GM12878 (cell line): Measurements from ENCODE around the gene NFE2L1. TPM values are rescaled to one million over a fixed set of nuclear protein-coding genes. Genes with fewer than 3 reads are reported as not detected.

Experiments used
- CHD2 ChIP-seq: IDR thresholded peaks from 2 replicates; pipeline ENCODE4 v1.6.1; 2011; ENCODE audit warnings: low read depth, low read length, improper control_type of control experiment, borderline replicate concordance
- CREB1 ChIP-seq: IDR thresholded peaks from 2 replicates; pipeline ENCODE4 v1.6.1; 2012; ENCODE audit warnings: low read depth, mild to moderate bottlenecking, inconsistent platforms
- FOS ChIP-seq: IDR thresholded peaks from 3 replicates; pipeline ENCODE4 v1.6.1; 2011; ENCODE audit warnings: borderline replicate concordance; ENCODE audit not compliant: insufficient read length; ENCODE audit errors: extremely low read depth
- IRF4 ChIP-seq: IDR thresholded peaks from 2 replicates; pipeline ENCODE4 v1.6.1; 2011; ENCODE audit warnings: low read depth, low read length
- LARP7 ChIP-seq: fragments of 450-650 bp; IDR thresholded peaks from 2 replicates; pipeline ENCODE4 v1.6.1; 2017; ENCODE audit warnings: mild to moderate bottlenecking
- MTA2 ChIP-seq: fragments of 450-650 bp; IDR thresholded peaks from 2 replicates; pipeline ENCODE4 v1.6.1; 2016; ENCODE audit warnings: low read depth, mild to moderate bottlenecking, moderate library complexity
- SPI1 ChIP-seq: IDR thresholded peaks from 2 replicates; pipeline ENCODE4 v1.6.1; 2011; ENCODE audit warnings: low read depth, mild to moderate bottlenecking, low read length, moderate library complexity, borderline replicate concordance; ENCODE audit not compliant: insufficient read depth
- TCF3 ChIP-seq: IDR thresholded peaks from 2 replicates; pipeline ENCODE4 v1.6.1; 2012; ENCODE audit warnings: low read depth, mild to moderate bottlenecking, low read length, borderline replicate concordance; ENCODE audit not compliant: insufficient read depth
- YY1 ChIP-seq: IDR thresholded peaks from 2 replicates; pipeline ENCODE4 v1.6.1; 2011; ENCODE audit warnings: low read depth, mild to moderate bottlenecking, low read length
- ZBTB4 ChIP-seq: fragments of 450-650 bp; formaldehyde crosslinking; IDR thresholded peaks from 2 replicates; pipeline ENCODE4 v1.4.0; 2022; ENCODE audit warnings: mild to moderate bottlenecking, moderate library complexity
- ZBTB40 ChIP-seq: fragments of 450-650 bp; IDR thresholded peaks from 2 replicates; pipeline ENCODE4 v1.6.1; 2016; ENCODE audit warnings: mild to moderate bottlenecking, moderate library complexity, borderline replicate concordance
- polyA plus RNA-seq, 11 experiments: library from polyadenylated mRNA; depleted of rRNA in 4 of 11; unstranded in 6 of 11; stranded (reverse) in 5 of 11; fragments of >200 nt; fragmentation: Nextera tagmentation in 4 of 11; fragmentation: Illumina TruSeq in 1 of 11; extraction: Ambion mirVana in 4 of 11; extraction: Trizol in 1 of 11; gene quantifications; 1 replicate in 1 of 11; 2 replicates in 10 of 11; pipeline versions ENCODE4 v1.2.1 to v1.2.3, GENCODE V29; 2011 to 2016; ENCODE audit warnings: inconsistent platforms in 2 of 11, missing spikeins in 2 of 11, low read depth in 1 of 11
- total RNA-seq, 4 experiments: library from RNA; depleted of rRNA in 3 of 4; stranded (reverse); fragments of >200 nt in 3 of 4; fragmentation: Illumina TruSeq in 1 of 4; extraction: Trizol in 1 of 4; gene quantifications; 2 replicates each; pipeline versions ENCODE4 v1.2.1 to v1.2.3, GENCODE V29; 2013 to 2021

NFE2L1 gene
- total and polyA plus RNA-seq, 10 of the 15 experiments (the other 5 are each of a cell fraction or from before 2014, with no cell fraction given): 3.8 to 104 (median 26.4) TPM

GRCh38 chr17:48048384-48049126 is 396 bp downstream of the NFE2L1 start (continued):
- TF ChIP-seq FOS (no peak), MTA2 (no peak), YY1 (no peak), CREB1 (no peak), CHD2 (no peak), TCF3 (no peak), LARP7 (peak; percentile 33; the same call in 1 of the 2 replicates), ZBTB40 (no peak), ZBTB4 (CRISPR knock-in tag) (no peak), IRF4 (0 out of 2 replicates have a peak, but pooled peaks have one; percentile 48), SPI1 (no peak)
